SK-N-DZ (cell line): ENCODE results near the gene CD300A.

Source experiments
- DNase-seq: peaks from one replicate; pipeline ENCODE4 v3.0.0-alpha.2; 2015; ENCODE audit warnings: low spot score

Gene CD300A

GRCh38 chr17:74439691-74440567, 26.5 kb upstream of the CD300A start:
- DNase-seq, result no peak

- no peak for DNase-seq
Measured at GRCh38 chr17:74441537-74441936, 24.9 kb upstream of the CD300A start.

GRCh38 chr17:74442291-74442669, 24.2 kb upstream of the CD300A start:
- no peak for DNase-seq

- no peak for DNase-seq
Measured at GRCh38 chr17:74442670-74443515, 23.5 kb upstream of the CD300A start.

GRCh38 chr17:74443516-74444296, 22.7 kb upstream of the CD300A start:
- no peak for DNase-seq

- DNase-seq, result no peak
Measured at GRCh38 chr17:74444406-74444805, 22.0 kb upstream of the CD300A start.

- DNase-seq, result no peak
Measured at GRCh38 chr17:74445158-74445557, 21.3 kb upstream of the CD300A start.

- DNase-seq, result no peak
Measured at GRCh38 chr17:74446551-74447500, 19.6 kb upstream of the CD300A start.

GRCh38 chr17:74447628-74448159, 18.7 kb upstream of the CD300A start:
- DNase-seq, result no peak

GRCh38 chr17:74448756-74449155, 17.7 kb upstream of the CD300A start:
- DNase-seq, result no peak

- no peak for DNase-seq
Measured at GRCh38 chr17:74449306-74449705, 17.1 kb upstream of the CD300A start.

GRCh38 chr17:74449773-74450172, 16.7 kb upstream of the CD300A start:
- DNase-seq, result no peak

- DNase-seq, result no peak
Measured at GRCh38 chr17:74450231-74450630, 16.2 kb upstream of the CD300A start.

- DNase-seq, result no peak
Measured at GRCh38 chr17:74450925-74451403, 15.5 kb upstream of the CD300A start.

- no peak for DNase-seq
Measured at GRCh38 chr17:74451557-74451956, 14.9 kb upstream of the CD300A start.

- no peak for DNase-seq
Measured at GRCh38 chr17:74452033-74452840, 14.2 kb upstream of the CD300A start.

- DNase-seq, result no peak
Measured at GRCh38 chr17:74452841-74453661, 13.4 kb upstream of the CD300A start.

- no peak for DNase-seq
Measured at GRCh38 chr17:74453665-74454196, 12.7 kb upstream of the CD300A start.
